ENCODE measurements around the gene RTKN. TPM values are rescaled to one million over a fixed set of nuclear protein-coding genes. Genes with fewer than 3 reads are reported as not detected.

The RTKN gene
- total RNA-seq, 1 experiment from 2014 or later, result 87.1 TPM

- H3K36me3 Mint-ChIP-seq (ENCODE audit: insufficient read depth in 1 of 3, low read depth in 3 of 3), result peaks cover 0 to 5% (median 2%) of the 10 kb centered on the region in 3 experiments; a peak in 4 of 7 replicates
- H3K4me1 Mint-ChIP-seq, result peaks cover 0 to 6% of the 10 kb centered on the region in 2 experiments; a peak in 3 of 4 replicates
- H3K4me3 Mint-ChIP-seq, result no peak overlapping the region
- Histone ChIP-seq H2BK5ac (ENCODE audit: insufficient read length, low read length) (no peak overlapping the region), H4K8ac (replicated peaks; ENCODE audit: insufficient read length, low read depth, low read length) (no peak overlapping the region), H4K91ac (ENCODE audit: insufficient read length, low read depth, low read length) (no peak overlapping the region), H3K23me2 (ENCODE audit: insufficient read length, low read depth, low read length, poor library complexity, severe bottlenecking) (peaks cover 7% of the 10 kb centered on the region), H4K5ac (ENCODE audit: insufficient read length, low read depth, low read length) (no peak overlapping the region), H3K4me2 (ENCODE audit: insufficient read depth, insufficient read length, low read length) (no peak overlapping the region), H3K27me3 (ENCODE audit: insufficient read depth, low read length) (no peaks in the 10 kb centered on the region), H2AFZ (ENCODE audit: low read length) (no peak overlapping the region), H2BK20ac (ENCODE audit: low read depth, low read length, poor library complexity, severe bottlenecking) (no peak overlapping the region), H3K9me3 (ENCODE audit: control insufficient read depth, low read depth, low read length) (no peaks in the 10 kb centered on the region), H3K79me1 (ENCODE audit: insufficient read depth, low read depth, low read length, poor library complexity, severe bottlenecking) (no peaks in the 10 kb centered on the region), H2BK120ac (ENCODE audit: low read depth, low read length, poor library complexity, severe bottlenecking) (no peak overlapping the region), H2BK12ac (ENCODE audit: insufficient read length, low read depth, low read length) (no peak overlapping the region), H2BK15ac (ENCODE audit: low read depth, low read length) (no peak overlapping the region), H3K4ac (ENCODE audit: low read depth, low read length) (no peak overlapping the region), H3K18ac (ENCODE audit: insufficient read length, low read depth, low read length) (no peak overlapping the region), H3K23ac (ENCODE audit: insufficient read length, low read depth, low read length) (no peak overlapping the region), H2AK5ac (ENCODE audit: insufficient read length, low read length) (no peak overlapping the region), H3K27ac (ENCODE audit: insufficient read length, low read depth, low read length) (no peak overlapping the region), H3K9ac (ENCODE audit: extremely low read depth, insufficient read length, low read length) (no peak overlapping the region), H3K79me2 (ENCODE audit: insufficient read depth, low read length) (peaks cover 18% of the 10 kb centered on the region; the same call in 1 of the 2 replicates), H4K20me1 (ENCODE audit: control insufficient read depth, insufficient read depth, insufficient read length) (no peaks in the 10 kb centered on the region), H3K14ac (ENCODE audit: insufficient read depth, low read length) (no peak overlapping the region), H3K4me1 (ENCODE audit: insufficient read depth, low read length) (peaks cover 4% of the 10 kb centered on the region; the same call in 1 of the 2 replicates), H3T11ph (ENCODE audit: low read length) (no peak overlapping the region), H3K56ac (ENCODE audit: insufficient read length, low read depth, low read length) (no peak overlapping the region)
- H3K9me3 Mint-ChIP-seq, result no peaks in the 10 kb centered on the region
- H3K27me3 Mint-ChIP-seq (ENCODE audit: low read depth), result no peaks in the 10 kb centered on the region
- WGBS (ENCODE audit: extremely low coverage, insufficient read length, low lambda C conversion rate), result no CpG with 5 or more reads among the region's 1 CpG
- DNase-seq, result no peak
- H3K27ac Mint-ChIP-seq, result no peak overlapping the region
- no peak for TF ChIP-seq CTCF (conservative IDR thresholded peaks at IDR 0.05)
These were observed 54.4 kb downstream of the RTKN start for GRCh38 chr2:74387346-74387745.
